H9 (cell line): Measurements from ENCODE around the gene CLEC11A. TPM values are rescaled to one million over a fixed set of nuclear protein-coding genes. Genes with fewer than 3 reads are reported as not detected.

Source experiments
- DNase-seq: peaks from one replicate; pipeline ENCODE4 v3.0.0-alpha.2; 2017
- H2AFZ ChIP-seq: one replicate; pipeline ENCODE4 v1.6.1; 2013; ENCODE audit warnings: mild to moderate bottlenecking, low read length, control low read depth, moderate library complexity
- H2AK5ac ChIP-seq: 2 replicates; pipeline ENCODE4 v1.6.1; 2013; ENCODE audit warnings: low read length, control low read depth, mixed read lengths; ENCODE audit not compliant: insufficient read length
- H2BK120ac ChIP-seq: one replicate; pipeline ENCODE4 v1.6.1; 2013; ENCODE audit warnings: low read depth, mild to moderate bottlenecking, low read length, control low read depth, inconsistent platforms; ENCODE audit not compliant: poor library complexity, severe bottlenecking
- H2BK12ac ChIP-seq: 2 replicates; pipeline ENCODE4 v1.6.1; 2013; ENCODE audit warnings: low read length, control low read depth, mixed read lengths, low read depth; ENCODE audit not compliant: insufficient read length
- H2BK15ac ChIP-seq: 2 replicates; pipeline ENCODE4 v1.6.1; 2013; ENCODE audit warnings: low read depth, low read length, control low read depth
- H2BK20ac ChIP-seq: one replicate; pipeline ENCODE4 v1.6.1; 2013; ENCODE audit warnings: low read depth, mild to moderate bottlenecking, low read length, control low read depth, inconsistent platforms; ENCODE audit not compliant: poor library complexity, severe bottlenecking
- H2BK5ac ChIP-seq: 2 replicates; pipeline ENCODE4 v1.6.1; 2013; ENCODE audit warnings: low read length, control low read depth, mixed read lengths; ENCODE audit not compliant: insufficient read length
- H3K14ac ChIP-seq: 2 replicates; pipeline ENCODE4 v1.6.1; 2013; ENCODE audit warnings: low read length, control low read depth; ENCODE audit not compliant: insufficient read depth
- H3K18ac ChIP-seq: 2 replicates; pipeline ENCODE4 v1.6.1; 2013; ENCODE audit warnings: low read depth, mild to moderate bottlenecking, mixed read lengths, low read length, control low read depth; ENCODE audit not compliant: insufficient read length
- H3K23ac ChIP-seq: 2 replicates; pipeline ENCODE4 v1.6.1; 2013; ENCODE audit warnings: low read length, control low read depth, mixed read lengths, low read depth; ENCODE audit not compliant: insufficient read length
- H3K23me2 ChIP-seq: 2 replicates; pipeline ENCODE4 v1.6.1; 2013; ENCODE audit warnings: low read depth, mild to moderate bottlenecking, mixed read lengths, low read length, control low read depth; ENCODE audit not compliant: insufficient read length, poor library complexity, severe bottlenecking
- H3K27ac ChIP-seq: 2 replicates; pipeline ENCODE4 v1.5.1; 2013; ENCODE audit warnings: low read length, control low read depth, mixed read lengths, low read depth; ENCODE audit not compliant: insufficient read length
- H3K27me3 ChIP-seq: 2 replicates; pipeline ENCODE4 v1.6.1; 2013; ENCODE audit warnings: low read length, control low read depth, inconsistent platforms; ENCODE audit not compliant: insufficient read depth
- H3K4ac ChIP-seq: 2 replicates; pipeline ENCODE4 v1.6.1; 2013; ENCODE audit warnings: low read depth, mild to moderate bottlenecking, control low read depth, inconsistent platforms, low read length, moderate library complexity
- H3K4me1 ChIP-seq: 2 replicates; pipeline ENCODE4 v1.6.1; 2013; ENCODE audit warnings: low read length, control low read depth, inconsistent platforms; ENCODE audit not compliant: insufficient read depth
- H3K4me2 ChIP-seq: 2 replicates; pipeline ENCODE4 v1.6.1; 2013; ENCODE audit warnings: low read length, control low read depth, mixed read lengths; ENCODE audit not compliant: insufficient read length, insufficient read depth
- H3K56ac ChIP-seq: 2 replicates; pipeline ENCODE4 v1.6.1; 2013; ENCODE audit warnings: low read depth, mild to moderate bottlenecking, mixed read lengths, low read length, control low read depth; ENCODE audit not compliant: insufficient read length
- H3K79me1 ChIP-seq: 2 replicates; pipeline ENCODE4 v1.6.1; 2013; ENCODE audit warnings: low read depth, mild to moderate bottlenecking, moderate library complexity, low read length, control low read depth, inconsistent platforms; ENCODE audit not compliant: insufficient read depth, poor library complexity, severe bottlenecking
- H3K79me2 ChIP-seq: 2 replicates; pipeline ENCODE4 v1.6.1; 2013; ENCODE audit warnings: low read length, control low read depth, inconsistent platforms; ENCODE audit not compliant: insufficient read depth
- H3K9ac ChIP-seq: 2 replicates; pipeline ENCODE4 v1.6.1; 2013; ENCODE audit warnings: low read length, control low read depth, mixed read lengths; ENCODE audit not compliant: insufficient read length; ENCODE audit errors: extremely low read depth
- H3K9me3 ChIP-seq: one replicate; pipeline ENCODE4 v1.6.1; 2013; ENCODE audit warnings: low read depth, low read length, inconsistent platforms; ENCODE audit not compliant: control insufficient read depth
- H3T11ph ChIP-seq: one replicate; pipeline ENCODE4 v1.6.1; 2013; ENCODE audit warnings: mild to moderate bottlenecking, low read length, control low read depth, inconsistent platforms
- H4K20me1 ChIP-seq: one replicate; pipeline ENCODE4 v1.6.1; 2013; ENCODE audit not compliant: control insufficient read depth, insufficient read length, insufficient read depth
- H4K5ac ChIP-seq: 2 replicates; pipeline ENCODE4 v1.6.1; 2013; ENCODE audit warnings: low read depth, mild to moderate bottlenecking, mixed read lengths, low read length, control low read depth; ENCODE audit not compliant: insufficient read length
- H4K8ac ChIP-seq: replicated peaks from 2 replicates; pipeline ENCODE4 v1.6.1; 2013; ENCODE audit warnings: low read length, control low read depth, mixed read lengths, low read depth; ENCODE audit not compliant: insufficient read length
- H4K91ac ChIP-seq: 2 replicates; pipeline ENCODE4 v1.6.1; 2013; ENCODE audit warnings: low read depth, mild to moderate bottlenecking, moderate library complexity, mixed read lengths, low read length, control low read depth; ENCODE audit not compliant: insufficient read length
- H3K27ac Mint-ChIP-seq, 3 experiments: 2 replicates in 2 of 3; 3 replicates in 1 of 3; pipeline ENCODE4 v1.8.0; 2020 to 2021; ENCODE audit warnings: mixed read lengths in 3 of 3, mild to moderate bottlenecking in 1 of 3, moderate library complexity in 1 of 3
- H3K27me3 Mint-ChIP-seq: 2 replicates; pipeline ENCODE4 v1.8.0; 2021; ENCODE audit warnings: low read depth, mild to moderate bottlenecking, moderate library complexity, mixed read lengths
- H3K36me3 Mint-ChIP-seq, 3 experiments: 2 replicates in 2 of 3; 3 replicates in 1 of 3; pipeline ENCODE4 v1.8.0; 2020 to 2021; ENCODE audit warnings: low read depth in 3 of 3, mixed read lengths in 3 of 3; ENCODE audit not compliant: insufficient read depth in 1 of 3
- H3K4me1 Mint-ChIP-seq, 2 experiments: 2 replicates each; pipeline ENCODE4 v1.8.0; 2020; ENCODE audit warnings: mixed read lengths in 2 of 2
- H3K4me3 Mint-ChIP-seq, 2 experiments: 2 replicates in 1 of 2; 3 replicates in 1 of 2; pipeline ENCODE4 v1.8.0; 2020 to 2021; ENCODE audit warnings: mild to moderate bottlenecking in 2 of 2, mixed read lengths in 2 of 2, moderate library complexity in 1 of 2
- H3K9me3 Mint-ChIP-seq, 2 experiments: 2 replicates in 1 of 2; 3 replicates in 1 of 2; pipeline ENCODE4 v1.8.0; 2020; ENCODE audit warnings: mild to moderate bottlenecking in 2 of 2, mixed read lengths in 2 of 2, moderate library complexity in 1 of 2
- WGBS: extraction: QIAGEN DNeasy Blood & Tissue Kit; methylation state at CpG from one replicate; pipeline ENCODE4 v1.1.7; 2013; ENCODE audit warnings: missing lambda C conversion rate, low lambda C conversion rate, mixed read lengths; ENCODE audit not compliant: insufficient read length; ENCODE audit errors: extremely low coverage; 5-methylcytosine and 5-hydroxymethylcytosine counted together
- total RNA-seq: library from RNA; stranded (reverse); gene quantifications from 2 replicates; pipeline ENCODE4 v1.2.1, GENCODE V29; 2021
- TF ChIP-seq, protein P1 (sequence below): fragments of 200-600 bp; sonication (generic); conservative IDR thresholded peaks from 3 replicates; pipeline ENCODE4 v1.8.0; 2021; ENCODE audit warnings: antibody characterized with exemption, mild to moderate bottlenecking

Gene CLEC11A
- total RNA-seq, 1 experiment from 2014 or later = 3.9 TPM

DNA sequence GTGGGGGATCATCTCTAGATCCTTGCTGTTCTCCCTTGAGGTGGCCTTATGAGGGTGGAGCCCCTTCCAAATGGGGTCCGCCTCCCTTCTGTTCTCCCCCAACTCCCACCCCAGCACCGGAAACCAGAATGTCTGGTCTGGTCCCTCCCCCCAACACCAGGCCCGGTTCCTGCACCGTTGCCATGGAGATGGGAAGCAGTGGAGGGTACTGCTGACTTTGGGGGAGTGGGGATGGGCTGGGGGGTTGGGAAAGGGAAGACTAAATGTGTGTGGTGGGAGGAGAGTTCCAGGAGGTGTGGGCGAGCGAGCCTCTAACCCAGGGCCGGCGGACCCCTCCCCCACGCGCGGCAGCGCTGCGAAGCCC, 5.3 kb upstream of the CLEC11A start:
- peaks cover 83% of the 10 kb centered on the region for H3K27me3 Mint-ChIP-seq
- no peak overlapping the region for H2AK5ac ChIP-seq
- H3K4me1 ChIP-seq = peaks cover 9% of the 10 kb centered on the region; the same call in 1 of the 2 replicates
- no peak overlapping the region for H3K18ac ChIP-seq
- no peak overlapping the region for H3K23ac ChIP-seq
- H4K91ac ChIP-seq = no peak overlapping the region
- H3K4me2 ChIP-seq = peak overlapping the region; percentile 24
- no peak overlapping the region for H3K14ac ChIP-seq
- H3K4me1 Mint-ChIP-seq = peaks cover 21 to 38% of the 10 kb centered on the region in 2 experiments
- no peak overlapping the region for H2BK120ac ChIP-seq
- H4K8ac ChIP-seq = no peak overlapping the region
- H3K79me2 ChIP-seq = no peaks in the 10 kb centered on the region
- no peak overlapping the region for H2BK15ac ChIP-seq
- H3K4me3 Mint-ChIP-seq = peak overlapping the region; percentile 60 to 86
- H2BK5ac ChIP-seq = no peak overlapping the region
- no peak overlapping the region for H3K27ac ChIP-seq
- H3K56ac ChIP-seq = no peak overlapping the region
- WGBS = no CpG with 5 or more reads among the region's 13 CpGs
- H3K27me3 ChIP-seq = no peaks in the 10 kb centered on the region; the same call in 1 of the 2 replicates
- H3K23me2 ChIP-seq = no peaks in the 10 kb centered on the region
- H2AFZ ChIP-seq = no peak overlapping the region
- no peak for DNase-seq
- H3K36me3 Mint-ChIP-seq = no peaks in the 10 kb centered on the region
- TF ChIP-seq, protein P1, sequence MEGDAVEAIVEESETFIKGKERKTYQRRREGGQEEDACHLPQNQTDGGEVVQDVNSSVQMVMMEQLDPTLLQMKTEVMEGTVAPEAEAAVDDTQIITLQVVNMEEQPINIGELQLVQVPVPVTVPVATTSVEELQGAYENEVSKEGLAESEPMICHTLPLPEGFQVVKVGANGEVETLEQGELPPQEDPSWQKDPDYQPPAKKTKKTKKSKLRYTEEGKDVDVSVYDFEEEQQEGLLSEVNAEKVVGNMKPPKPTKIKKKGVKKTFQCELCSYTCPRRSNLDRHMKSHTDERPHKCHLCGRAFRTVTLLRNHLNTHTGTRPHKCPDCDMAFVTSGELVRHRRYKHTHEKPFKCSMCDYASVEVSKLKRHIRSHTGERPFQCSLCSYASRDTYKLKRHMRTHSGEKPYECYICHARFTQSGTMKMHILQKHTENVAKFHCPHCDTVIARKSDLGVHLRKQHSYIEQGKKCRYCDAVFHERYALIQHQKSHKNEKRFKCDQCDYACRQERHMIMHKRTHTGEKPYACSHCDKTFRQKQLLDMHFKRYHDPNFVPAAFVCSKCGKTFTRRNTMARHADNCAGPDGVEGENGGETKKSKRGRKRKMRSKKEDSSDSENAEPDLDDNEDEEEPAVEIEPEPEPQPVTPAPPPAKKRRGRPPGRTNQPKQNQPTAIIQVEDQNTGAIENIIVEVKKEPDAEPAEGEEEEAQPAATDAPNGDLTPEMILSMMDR = no peak
- no peak overlapping the region for H3T11ph ChIP-seq
- H3K9me3 ChIP-seq = no peaks in the 10 kb centered on the region
- H3K4ac ChIP-seq = no peak overlapping the region
- H3K79me1 ChIP-seq = no peaks in the 10 kb centered on the region
- H2BK12ac ChIP-seq = no peak overlapping the region
- no peak overlapping the region for H4K5ac ChIP-seq
- H3K9ac ChIP-seq = no peak overlapping the region
- H4K20me1 ChIP-seq = no peaks in the 10 kb centered on the region
- no peaks in the 10 kb centered on the region; a peak in 1 of 5 replicates for H3K9me3 Mint-ChIP-seq
- no peak overlapping the region for H2BK20ac ChIP-seq
- no peak overlapping the region for H3K27ac Mint-ChIP-seq
